Spleen (tissue), 11 donors: ENCODE measurements around the gene CASP6. TPM values are rescaled to one million over a fixed set of nuclear protein-coding genes. Genes with fewer than 3 reads are reported as not detected.

Source experiments
- DNase-seq: peaks from one replicate; pipeline ENCODE4 v3.0.0-alpha.2; 2020
- H3K27ac ChIP-seq, 8 donors: fragments of 200-600 bp; sonication (generic) in 7 of 8; 1 replicate in 4 of 8; 2 replicates in 4 of 8; pipeline versions ENCODE4 v1.5.0 to v1.8.0; 2016 to 2021; ENCODE audit warnings: inconsistent platforms in 4 of 8, mild to moderate bottlenecking in 4 of 8, moderate library complexity in 1 of 8
- H3K27me3 ChIP-seq, 7 donors: fragments of 200-600 bp; sonication (generic) in 6 of 7; replicated peaks in 1 of 7; 1 replicate in 4 of 7; 2 replicates in 3 of 7; pipeline versions ENCODE4 v1.5.0 to v1.8.0; 2016 to 2021; ENCODE audit warnings: inconsistent platforms in 3 of 7, mild to moderate bottlenecking in 1 of 7
- H3K36me3 ChIP-seq, 6 donors: fragments of 200-600 bp; sonication (generic) in 5 of 6; 1 replicate in 4 of 6; 2 replicates in 2 of 6; pipeline versions ENCODE4 v1.5.0 to v1.8.0; 2016 to 2021; ENCODE audit warnings: inconsistent platforms in 2 of 6
- H3K4me1 ChIP-seq, 6 donors: fragments of 200-600 bp; sonication (generic) in 5 of 6; 1 replicate in 3 of 6; 2 replicates in 3 of 6; pipeline versions ENCODE4 v1.5.0 to v1.8.0; 2016 to 2021; ENCODE audit warnings: inconsistent platforms in 3 of 6
- H3K4me3 ChIP-seq, 8 donors: fragments of 200-600 bp; sonication (generic) in 7 of 8; 1 replicate in 4 of 8; 2 replicates in 4 of 8; pipeline versions ENCODE4 v1.5.0 to v1.8.0; 2016 to 2021; ENCODE audit warnings: inconsistent platforms in 4 of 8, mild to moderate bottlenecking in 4 of 8, moderate library complexity in 2 of 8
- H3K9me3 ChIP-seq, 8 donors: fragments of 200-600 bp; sonication (generic) in 7 of 8; 1 replicate in 4 of 8; 2 replicates in 4 of 8; pipeline versions ENCODE4 v1.5.0 to v1.8.0; 2016 to 2021; ENCODE audit warnings: inconsistent platforms in 4 of 8
- POLR2A ChIP-seq, 3 donors: fragments of 450-650 bp; IDR thresholded peaks; one replicate each; pipeline ENCODE4 v1.5.1; 2017; ENCODE audit warnings: antibody characterized with exemption in 3 of 3, mild to moderate bottlenecking in 1 of 3
- POLR2AphosphoS5 ChIP-seq, 3 donors: sonication (generic); formaldehyde crosslinking; IDR thresholded peaks; one replicate each; pipeline ENCODE4 v1.5.1; 2017; ENCODE audit warnings: antibody characterized with exemption in 3 of 3
- WGBS, 5 donors: extraction: QIAGEN DNeasy Blood & Tissue Kit in 3 of 5; methylation state at CpG; one replicate each; pipeline versions ENCODE4 v1.1.5 to v1.1.7; 2013 to 2018; 5-methylcytosine and 5-hydroxymethylcytosine counted together
- intact Hi-C: fragments of 100-400 bp; cut with DNase I; formaldehyde crosslinking; loops from one replicate; pipeline ENCODE4 v1.15.0; 2023; ENCODE audit warnings: low total_unique reads
- polyA plus RNA-seq, 3 donors: library from polyadenylated mRNA; stranded (reverse); fragments of 200-250 nt; gene quantifications; one replicate each; pipeline ENCODE4 v1.2.1, GENCODE V29; 2013
- total RNA-seq, 7 donors: library from RNA; depleted of rRNA in 3 of 7; stranded (reverse); fragments of >200 nt in 3 of 7; fragmentation: NEBNext Ultra II Directional in 4 of 7; extraction: Animal tissue kit (Norgen Biotek cat#: 25700) in 4 of 7; gene quantifications; one replicate each; pipeline versions ENCODE4 v1.1.0 to v1.2.1, GENCODE V29; 2016 to 2021
- TF ChIP-seq, protein P1 (sequence below), 11 experiments: fragments of 200-600 bp in 7 of 11; fragments of 450-650 bp in 4 of 11; sonication (generic) in 4 of 11; IDR thresholded peaks in 8 of 11; conservative IDR thresholded peaks in 3 of 11; 1 replicate in 7 of 11; 2 replicates in 4 of 11; pipeline versions ENCODE4 v1.4.0 to v1.8.0; 2016 to 2021; ENCODE audit warnings: antibody characterized with exemption in 11 of 11, inconsistent platforms in 4 of 11, mild to moderate bottlenecking in 1 of 11
- donor health status: healthy with polysubstance abuse.
- donor health status: DM: no; HTN: no; CAD: no; lungs with moderate emphysema.
- donor health status: DM: no; HTN: no; CAD: no.
- donor health status: Bipolar disorder and iron deficiency.
- donor health status: healthy.
- donor health status: DM: no; HTN: no; CAD: no.
- donor health status: DM: yes; HTN: yes; CAD: no.

The CASP6 gene
- total and polyA plus RNA-seq, 10 donors: 7.7 to 34.5 (median 14.6) TPM

GRCh38 chr4:109701566-109702410 lies 1.5 kb downstream of the CASP6 start:
- peaks cover 12 to 42% (median 22%) of the 10 kb centered on the region in 6 donors for H3K4me1 ChIP-seq
- TF ChIP-seq POLR2AphosphoS5 (IDR thresholded peaks at IDR 0.05): no peak
- TF ChIP-seq POLR2A (IDR thresholded peaks at IDR 0.05): no peak
- TF ChIP-seq, protein P1, sequence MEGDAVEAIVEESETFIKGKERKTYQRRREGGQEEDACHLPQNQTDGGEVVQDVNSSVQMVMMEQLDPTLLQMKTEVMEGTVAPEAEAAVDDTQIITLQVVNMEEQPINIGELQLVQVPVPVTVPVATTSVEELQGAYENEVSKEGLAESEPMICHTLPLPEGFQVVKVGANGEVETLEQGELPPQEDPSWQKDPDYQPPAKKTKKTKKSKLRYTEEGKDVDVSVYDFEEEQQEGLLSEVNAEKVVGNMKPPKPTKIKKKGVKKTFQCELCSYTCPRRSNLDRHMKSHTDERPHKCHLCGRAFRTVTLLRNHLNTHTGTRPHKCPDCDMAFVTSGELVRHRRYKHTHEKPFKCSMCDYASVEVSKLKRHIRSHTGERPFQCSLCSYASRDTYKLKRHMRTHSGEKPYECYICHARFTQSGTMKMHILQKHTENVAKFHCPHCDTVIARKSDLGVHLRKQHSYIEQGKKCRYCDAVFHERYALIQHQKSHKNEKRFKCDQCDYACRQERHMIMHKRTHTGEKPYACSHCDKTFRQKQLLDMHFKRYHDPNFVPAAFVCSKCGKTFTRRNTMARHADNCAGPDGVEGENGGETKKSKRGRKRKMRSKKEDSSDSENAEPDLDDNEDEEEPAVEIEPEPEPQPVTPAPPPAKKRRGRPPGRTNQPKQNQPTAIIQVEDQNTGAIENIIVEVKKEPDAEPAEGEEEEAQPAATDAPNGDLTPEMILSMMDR (IDR thresholded peaks at IDR 0.05 in 8 of 11, conservative IDR thresholded peaks at IDR 0.05 in 3 of 11): no peak
- H3K9me3 ChIP-seq: no peaks in the 10 kb centered on the region
- peak overlapping the region; percentile 74 to 91 (median 87) for H3K27ac ChIP-seq
- intact Hi-C loops: loop anchor here (10.0 kb wide), 2 partner anchors 123 to 137 kb away; partner anchors contain the start of genes MCUB and RRH
- H3K36me3 ChIP-seq: peaks cover 0 to 11% (median 6%) of the 10 kb centered on the region in 6 donors
- WGBS, 5 donors: 29 to 35% (median 32%) methylated on average over 21 of the region's 21 CpGs
- peak overlapping the region; percentile 53 to 90 (median 78) for H3K4me3 ChIP-seq
- DNase-seq: no peak
- H3K27me3 ChIP-seq: no peaks in the 10 kb centered on the region

- 75 to 93% (median 91%) methylated on average over 8 of the region's 8 CpGs for WGBS, 5 donors
These were observed 3.6 kb downstream of the CASP6 start for GRCh38 chr4:109699553-109700225.

GRCh38 chr4:109698656-109699055 lies 4.6 kb downstream of the CASP6 start:
- Histone ChIP-seq H3K4me1 (peaks cover 5 to 32% (median 16%) of the 10 kb centered on the region in 6 donors), H3K27ac (no peak overlapping the region), H3K36me3 (peaks cover 0 to 41% (median 13%) of the 10 kb centered on the region in 6 donors), H3K4me3 (no peak overlapping the region), H3K9me3 (no peaks in the 10 kb centered on the region), H3K27me3 (no peaks in the 10 kb centered on the region)
- 86 to 100% (median 98%) methylated on average over 1 of the region's 1 CpG for WGBS, 5 donors
- TF ChIP-seq, protein P1 (IDR thresholded peaks at IDR 0.05 in 8 of 11, conservative IDR thresholded peaks at IDR 0.05 in 3 of 11): no peak
- no peak for TF ChIP-seq POLR2AphosphoS5 (IDR thresholded peaks at IDR 0.05)
- intact Hi-C loops: no loop called here
- DNase-seq: no peak

More at GRCh38 chr4:109699553-109700225, 3.6 kb downstream of the CASP6 start:
- H3K4me1 ChIP-seq: peaks cover 12 to 42% (median 22%) of the 10 kb centered on the region in 6 donors
- H3K36me3 ChIP-seq: peaks cover 0 to 31% (median 7%) of the 10 kb centered on the region in 6 donors
- no peaks in the 10 kb centered on the region for H3K27me3 ChIP-seq
- intact Hi-C loops: loop anchor here (10.0 kb wide), 2 partner anchors 125 to 135 kb away; partner anchors contain the start of genes MCUB and RRH
- H3K9me3 ChIP-seq: no peaks in the 10 kb centered on the region
- H3K4me3 ChIP-seq: no peak overlapping the region
- H3K27ac ChIP-seq: no peak overlapping the region
- no peak for DNase-seq
- TF ChIP-seq, protein P1 (IDR thresholded peaks at IDR 0.05 in 8 of 11, conservative IDR thresholded peaks at IDR 0.05 in 3 of 11): no peak
- no peak for TF ChIP-seq POLR2A (IDR thresholded peaks at IDR 0.05)
- TF ChIP-seq POLR2AphosphoS5 (IDR thresholded peaks at IDR 0.05): no peak
